ENCODE data around the gene LHFPL5.

DNA sequence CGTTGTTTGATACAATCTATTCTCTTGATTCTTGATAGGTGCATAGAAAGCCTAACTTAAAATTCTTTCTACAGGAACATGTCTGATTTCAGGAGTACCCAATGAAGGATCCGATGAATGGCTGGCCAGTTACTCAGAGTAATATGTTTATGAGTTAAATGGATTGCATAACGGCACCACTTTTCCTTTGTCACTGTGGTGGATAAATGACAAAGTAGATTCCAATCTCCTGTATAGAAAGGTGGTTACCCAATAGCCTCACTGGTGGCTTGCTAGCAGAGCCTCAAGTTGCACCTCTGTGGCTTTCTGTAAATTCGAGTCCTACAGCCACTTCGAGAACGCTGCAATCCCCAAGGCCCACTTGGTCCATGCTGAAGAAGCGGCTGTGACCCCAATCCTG is 28.4 kb downstream of the LHFPL5 start:
- TF ChIP-seq, protein P1, sequence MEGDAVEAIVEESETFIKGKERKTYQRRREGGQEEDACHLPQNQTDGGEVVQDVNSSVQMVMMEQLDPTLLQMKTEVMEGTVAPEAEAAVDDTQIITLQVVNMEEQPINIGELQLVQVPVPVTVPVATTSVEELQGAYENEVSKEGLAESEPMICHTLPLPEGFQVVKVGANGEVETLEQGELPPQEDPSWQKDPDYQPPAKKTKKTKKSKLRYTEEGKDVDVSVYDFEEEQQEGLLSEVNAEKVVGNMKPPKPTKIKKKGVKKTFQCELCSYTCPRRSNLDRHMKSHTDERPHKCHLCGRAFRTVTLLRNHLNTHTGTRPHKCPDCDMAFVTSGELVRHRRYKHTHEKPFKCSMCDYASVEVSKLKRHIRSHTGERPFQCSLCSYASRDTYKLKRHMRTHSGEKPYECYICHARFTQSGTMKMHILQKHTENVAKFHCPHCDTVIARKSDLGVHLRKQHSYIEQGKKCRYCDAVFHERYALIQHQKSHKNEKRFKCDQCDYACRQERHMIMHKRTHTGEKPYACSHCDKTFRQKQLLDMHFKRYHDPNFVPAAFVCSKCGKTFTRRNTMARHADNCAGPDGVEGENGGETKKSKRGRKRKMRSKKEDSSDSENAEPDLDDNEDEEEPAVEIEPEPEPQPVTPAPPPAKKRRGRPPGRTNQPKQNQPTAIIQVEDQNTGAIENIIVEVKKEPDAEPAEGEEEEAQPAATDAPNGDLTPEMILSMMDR (conservative IDR thresholded peaks at IDR 0.05 in 1 of 2, IDR thresholded peaks at IDR 0.05 in 1 of 2; ENCODE audit: extremely low read depth in 1 of 2, insufficient read depth in 1 of 2, low read depth in 1 of 2, low read length in 2 of 2) = no peak
- no peak for TF ChIP-seq EZH2 (IDR thresholded peaks at IDR 0.05; ENCODE audit: borderline replicate concordance, low read length)

Data from mammary epithelial cell (primary cell).